Midbrain (tissue), 1 donor: Measurements from ENCODE around the gene PYGB.

Experiments
- DNase-seq: peaks from one replicate; lab custom pipeline; 2025; lab: John Stamatoyannopoulos, UW

The PYGB gene

GRCh38 chr20:25247956-25248785, at the start of gene PYGB:
Gene PYGB, plus strand, starts transcription at chr20:25248085. Its CDS starts 94 bp downstream, at chr20:25248179.
- peak; percentile 87 for DNase-seq

- no peak for DNase-seq
Measured at GRCh38 chr20:25198663-25199383, 49.1 kb upstream of the PYGB start.

DNA sequence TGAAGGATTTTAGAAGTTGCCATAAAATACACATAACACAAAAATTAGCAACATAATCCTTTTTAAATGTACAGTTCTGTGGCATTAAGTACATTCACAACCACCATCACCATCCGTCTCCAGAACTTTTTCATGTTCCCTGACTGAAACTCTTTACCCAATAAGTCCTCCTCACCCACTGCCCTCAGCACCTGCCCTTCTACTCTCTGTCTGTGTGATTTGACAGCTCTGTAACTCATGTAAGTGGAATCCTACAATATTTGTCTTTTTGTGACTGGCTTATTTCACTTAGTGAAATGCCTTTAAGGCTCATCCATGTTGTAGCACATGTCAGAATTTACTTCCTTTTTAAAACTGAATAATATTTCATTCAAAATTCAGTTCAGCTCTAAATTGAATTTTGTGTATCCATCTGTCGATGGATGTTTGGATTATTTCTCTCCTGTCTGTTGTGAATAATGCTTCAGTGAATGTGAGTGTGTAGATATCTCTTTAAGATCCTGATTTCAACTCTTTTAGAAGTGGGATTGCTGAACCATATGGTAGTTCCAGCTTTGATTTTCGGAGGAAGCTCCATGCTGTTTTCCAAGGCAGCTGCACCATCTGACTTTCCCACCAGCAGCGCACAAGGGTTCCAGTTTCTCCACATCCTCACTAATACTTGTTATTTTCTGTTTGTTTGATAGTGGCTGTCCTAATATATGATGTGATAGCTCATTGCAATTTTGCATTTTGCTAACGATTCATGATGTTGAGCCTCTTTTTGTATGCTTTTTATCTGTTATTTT, 48.2 kb upstream of the PYGB start:
- no peak for DNase-seq

DNA sequence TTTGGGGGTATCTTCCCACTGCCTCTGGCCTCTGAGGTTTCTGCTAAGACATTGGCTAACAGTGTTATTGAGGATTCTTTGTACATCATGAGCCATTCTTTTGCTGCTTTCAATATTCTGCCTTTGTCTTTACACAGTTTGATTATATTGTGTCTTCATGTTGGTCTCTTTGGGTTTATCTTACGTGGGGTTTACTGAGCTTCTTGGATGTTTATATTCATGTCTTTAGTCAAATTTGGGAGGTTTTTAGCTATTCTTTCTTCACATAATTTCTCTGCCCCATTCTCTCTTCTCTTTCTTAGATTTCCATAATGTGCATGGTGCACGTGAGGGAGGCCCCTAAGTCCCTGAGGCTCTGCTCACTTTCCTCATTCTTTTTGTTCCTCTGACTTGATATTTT, 44.8 kb upstream of the PYGB start:
- DNase-seq = no peak

GRCh38 chr20:25203871-25204320, 44.0 kb upstream of the PYGB start:
- no peak for DNase-seq

GRCh38 chr20:25204550-25205276, 43.2 kb upstream of the PYGB start:
- DNase-seq = no peak

GRCh38 chr20:25205277-25206062, 42.4 kb upstream of the PYGB start:
- no peak for DNase-seq

- DNase-seq = no peak
Measured at GRCh38 chr20:25206063-25206403, 41.9 kb upstream of the PYGB start.

GRCh38 chr20:25206548-25206947, 41.3 kb upstream of the PYGB start:
- no peak for DNase-seq

GRCh38 chr20:25207149-25207959, 40.5 kb upstream of the PYGB start:
- DNase-seq = no peak

GRCh38 chr20:25207960-25208534, 39.8 kb upstream of the PYGB start:
- DNase-seq = no peak

DNA sequence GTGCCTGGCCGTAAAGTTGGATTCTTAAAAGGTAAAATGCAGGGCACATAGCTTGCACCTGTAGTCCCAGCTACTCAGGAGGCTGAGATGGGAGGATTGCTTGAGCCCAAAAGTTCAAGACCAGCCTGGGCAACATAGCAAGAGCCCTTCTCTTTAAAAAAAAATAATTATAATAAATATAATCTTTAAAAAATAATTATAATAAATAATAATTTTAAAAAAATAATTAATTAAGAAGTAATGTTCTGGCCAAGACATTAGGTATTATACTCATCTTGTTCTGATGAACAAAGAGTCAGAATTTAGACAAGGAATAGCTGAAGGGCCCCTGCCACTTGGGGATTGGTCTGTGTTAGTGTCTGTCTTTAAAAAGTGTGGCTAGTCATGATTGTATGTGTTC, 38.5 kb upstream of the PYGB start:
- no peak for DNase-seq

- DNase-seq = no peak
Measured at GRCh38 chr20:25209911-25210310, 38.0 kb upstream of the PYGB start.

- DNase-seq = no peak
Measured at GRCh38 chr20:25211273-25211672, 36.6 kb upstream of the PYGB start.

DNA sequence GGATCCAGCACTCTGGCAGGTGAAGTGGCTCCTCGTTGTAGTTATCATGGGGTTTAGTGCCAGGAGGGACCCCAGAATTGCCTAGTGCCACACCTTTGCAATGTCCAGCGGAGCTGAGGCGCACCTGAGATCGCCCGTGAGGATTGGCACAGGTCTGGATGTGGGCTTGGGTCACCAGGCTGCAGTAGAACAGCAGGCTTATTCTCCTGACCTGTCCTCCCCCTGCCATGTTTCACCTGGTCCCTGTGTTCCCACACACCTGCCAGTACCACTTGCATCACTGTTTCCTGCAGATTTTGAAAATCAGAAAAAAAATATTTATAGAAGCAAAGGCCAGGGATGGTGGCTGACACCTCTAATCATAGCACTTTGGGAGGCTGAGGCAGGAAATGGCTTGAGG, 35.6 kb upstream of the PYGB start:
- no peak for DNase-seq

DNA sequence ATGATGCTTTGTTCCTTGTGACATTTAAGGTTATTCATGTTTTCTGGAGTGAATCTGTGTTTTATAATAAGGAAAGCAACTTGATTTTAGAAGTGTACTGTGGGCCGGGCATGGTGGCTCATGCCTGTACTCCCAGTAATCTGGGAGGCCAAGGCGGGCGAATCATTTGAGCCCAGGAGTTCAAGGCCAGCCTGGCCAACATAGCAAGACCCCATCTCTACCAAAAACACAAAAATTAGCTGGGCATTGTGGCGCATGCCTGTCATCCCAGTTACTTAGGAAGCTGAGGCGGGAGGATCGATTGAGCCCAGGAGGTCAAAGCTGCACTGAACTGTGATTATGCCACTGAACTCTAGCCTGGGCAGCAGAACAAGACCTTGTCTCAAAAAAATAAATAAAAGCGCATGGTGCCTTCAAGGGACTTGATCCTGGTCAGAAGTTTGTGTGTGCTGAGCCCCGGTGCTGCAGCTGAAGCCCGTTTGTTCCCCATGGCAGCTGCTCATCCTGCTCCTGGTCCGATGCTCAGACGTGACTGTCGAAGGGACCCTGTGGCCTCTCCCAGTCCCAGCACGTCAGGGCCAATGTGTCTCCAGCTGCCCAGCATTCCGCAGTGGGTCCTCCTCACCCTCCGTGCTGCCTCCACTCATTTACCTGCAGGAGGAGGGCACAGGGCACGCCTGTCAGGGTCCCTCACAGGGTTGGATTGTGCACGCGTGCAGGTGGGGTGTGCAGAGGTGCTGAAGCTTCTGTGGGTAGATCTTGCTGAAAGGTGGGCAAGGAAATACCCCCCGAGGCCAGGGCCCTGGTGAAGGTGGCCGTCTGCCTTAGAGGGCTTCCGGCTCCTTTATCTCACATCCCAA, 34.1 kb upstream of the PYGB start:
- no peak for DNase-seq

DNA sequence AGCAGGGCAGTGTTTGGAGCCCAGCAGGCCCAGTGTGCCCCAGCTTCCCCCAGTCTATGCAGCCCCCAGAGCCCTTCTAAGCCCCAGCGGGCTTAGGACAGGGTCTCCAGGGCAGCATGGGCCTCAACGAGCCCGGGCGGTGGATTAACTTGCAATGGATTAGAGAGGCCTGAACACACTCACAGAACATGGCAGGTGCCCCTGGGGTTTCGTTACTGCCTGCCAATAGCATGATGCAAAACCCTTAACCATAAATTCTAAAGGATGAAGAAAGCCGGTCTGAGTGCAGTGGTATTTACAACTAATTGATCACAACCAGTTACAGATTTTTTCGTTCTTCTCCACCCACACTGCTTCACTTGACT, 33.5 kb upstream of the PYGB start:
- no peak for DNase-seq

DNA sequence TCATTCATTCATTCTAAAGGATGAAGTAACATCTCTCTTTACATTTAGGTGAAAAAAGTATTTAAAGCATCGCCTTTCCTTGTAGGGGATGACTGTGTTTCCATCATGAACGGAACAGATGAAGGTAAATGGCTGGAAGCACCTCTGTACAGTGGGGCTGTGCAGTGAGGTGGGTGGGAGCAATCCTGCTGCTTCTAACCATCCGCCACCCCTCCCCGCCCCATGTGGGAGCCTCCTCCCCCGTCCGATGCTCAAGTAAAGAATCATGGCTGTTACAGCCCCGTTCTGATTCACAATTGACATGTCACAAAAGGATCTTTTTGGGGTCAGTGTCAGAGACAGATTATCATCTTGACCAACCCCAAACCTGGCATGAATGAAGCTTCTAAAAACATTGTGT, 33.1 kb upstream of the PYGB start:
- no peak for DNase-seq

- DNase-seq = no peak
Measured at GRCh38 chr20:25215521-25215920, 32.4 kb upstream of the PYGB start.
